OCI-LY3 (cell line): ENCODE measurements around the gene MOB1B.
"Not testable (repeated sequence)": the region's sequence is repeated elsewhere in the genome, so short reads cannot be mapped to it uniquely, and the experiment has no call there.

Experiments
- H2AFZ ChIP-seq: fragments of 200-600, 300-600 bp; shearing (Covaris generic); 2 replicates; pipeline ENCODE4 v1.6.0; 2014; ENCODE audit warnings: antibody characterized with exemption, low read depth, low read length
- H3K27ac ChIP-seq: fragments of 200-600, 300-600 bp; sonication (generic); 2 replicates; pipeline ENCODE4 v1.5.1; 2014; ENCODE audit warnings: mild to moderate bottlenecking, low read length, moderate library complexity, mixed read lengths
- H3K27me3 ChIP-seq: fragments of 200-600, 300-600 bp; sonication (generic); 2 replicates; pipeline ENCODE4 v1.6.1; 2014; ENCODE audit warnings: low read depth, low read length, mixed read lengths
- H3K36me3 ChIP-seq: fragments of 200-600, 300-600 bp; sonication (generic); replicated peaks from 2 replicates; pipeline ENCODE3; 2014; ENCODE audit warnings: low read depth, low read length, mixed read lengths
- H3K4me1 ChIP-seq: fragments of 300-600, 200-600 bp; sonication (generic); 2 replicates; pipeline ENCODE4 v1.6.1; 2014; ENCODE audit warnings: low read length, mixed read lengths
- H3K4me2 ChIP-seq: fragments of 200-600, 300-600 bp; sonication (generic); 2 replicates; pipeline ENCODE4 v1.6.1; 2014; ENCODE audit warnings: low read length, mixed read lengths
- H3K4me3 ChIP-seq: fragments of 300-600, 200-600 bp; sonication (generic); 2 replicates; pipeline ENCODE4 v1.5.1; 2014; ENCODE audit warnings: antibody characterized with exemption, mild to moderate bottlenecking, low read length, moderate library complexity
- H3K79me2 ChIP-seq: fragments of 300-600, 200-600 bp; shearing (Covaris generic); 2 replicates; pipeline ENCODE4 v1.6.1; 2014; ENCODE audit warnings: mild to moderate bottlenecking, low read length, mixed read lengths
- H3K9ac ChIP-seq: fragments of 300-600, 200-600 bp; shearing (Covaris generic); 2 replicates; pipeline ENCODE4 v1.6.0; 2014; ENCODE audit warnings: mild to moderate bottlenecking, low read length, moderate library complexity
- H3K9me3 ChIP-seq: fragments of 200-600, 300-600 bp; shearing (Covaris generic); 2 replicates; pipeline ENCODE4 v1.6.1; 2014; ENCODE audit warnings: low read length, mixed read lengths; ENCODE audit not compliant: insufficient read depth
- H4K20me1 ChIP-seq: fragments of 200-600, 300-600 bp; sonication (generic); 2 replicates; pipeline ENCODE4 v1.6.1; 2016; ENCODE audit warnings: low read length, mixed read lengths; ENCODE audit not compliant: insufficient read depth
- EZH2phosphoT487 ChIP-seq: fragments of 200-600 bp; shearing (Covaris generic); IDR thresholded peaks from 2 replicates; pipeline ENCODE4 v1.6.1; 2018; ENCODE audit warnings: antibody characterized with exemption, mixed run types, low read depth
- TF ChIP-seq, protein P1 (sequence below): fragments of 200-600, 300-600 bp; sonication (generic); IDR thresholded peaks from 2 replicates; pipeline ENCODE4 v1.5.1; 2014; ENCODE audit warnings: antibody characterized with exemption, low read length, low read depth

MOB1B gene

DNA sequence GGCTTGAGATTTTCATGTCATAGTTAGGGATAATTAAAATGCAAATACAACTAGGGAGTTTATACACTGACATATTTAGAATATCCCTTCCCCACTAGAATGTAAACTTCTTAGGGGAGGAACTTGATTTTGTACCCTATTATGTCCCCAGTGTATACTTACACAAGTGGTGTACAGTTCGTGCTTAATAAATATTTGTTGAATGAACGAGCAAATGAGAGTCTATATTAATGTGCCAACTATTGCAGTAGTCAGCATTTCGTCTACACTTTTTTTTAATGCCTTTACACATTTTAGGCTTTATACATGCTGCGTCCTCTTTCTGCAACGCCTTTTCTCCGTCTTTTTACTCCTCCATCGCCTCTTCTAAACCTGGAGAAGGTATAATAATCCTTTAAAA is 8.4 kb upstream of the MOB1B start:
- TF ChIP-seq, protein P1, sequence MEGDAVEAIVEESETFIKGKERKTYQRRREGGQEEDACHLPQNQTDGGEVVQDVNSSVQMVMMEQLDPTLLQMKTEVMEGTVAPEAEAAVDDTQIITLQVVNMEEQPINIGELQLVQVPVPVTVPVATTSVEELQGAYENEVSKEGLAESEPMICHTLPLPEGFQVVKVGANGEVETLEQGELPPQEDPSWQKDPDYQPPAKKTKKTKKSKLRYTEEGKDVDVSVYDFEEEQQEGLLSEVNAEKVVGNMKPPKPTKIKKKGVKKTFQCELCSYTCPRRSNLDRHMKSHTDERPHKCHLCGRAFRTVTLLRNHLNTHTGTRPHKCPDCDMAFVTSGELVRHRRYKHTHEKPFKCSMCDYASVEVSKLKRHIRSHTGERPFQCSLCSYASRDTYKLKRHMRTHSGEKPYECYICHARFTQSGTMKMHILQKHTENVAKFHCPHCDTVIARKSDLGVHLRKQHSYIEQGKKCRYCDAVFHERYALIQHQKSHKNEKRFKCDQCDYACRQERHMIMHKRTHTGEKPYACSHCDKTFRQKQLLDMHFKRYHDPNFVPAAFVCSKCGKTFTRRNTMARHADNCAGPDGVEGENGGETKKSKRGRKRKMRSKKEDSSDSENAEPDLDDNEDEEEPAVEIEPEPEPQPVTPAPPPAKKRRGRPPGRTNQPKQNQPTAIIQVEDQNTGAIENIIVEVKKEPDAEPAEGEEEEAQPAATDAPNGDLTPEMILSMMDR = no peak
- TF ChIP-seq EZH2phosphoT487 = no peak
- Histone ChIP-seq H3K4me1 (peaks cover 16% of the 10 kb centered on the region), H2AFZ (no peak overlapping the region), H3K4me3 (no peak overlapping the region), H3K27ac (no peak overlapping the region), H4K20me1 (no peaks in the 10 kb centered on the region), H3K36me3 (no peaks in the 10 kb centered on the region), H3K4me2 (no peak overlapping the region), H3K27me3 (no peaks in the 10 kb centered on the region), H3K9ac (no peak overlapping the region), H3K79me2 (no peaks in the 10 kb centered on the region), H3K9me3 (no peaks in the 10 kb centered on the region)

DNA sequence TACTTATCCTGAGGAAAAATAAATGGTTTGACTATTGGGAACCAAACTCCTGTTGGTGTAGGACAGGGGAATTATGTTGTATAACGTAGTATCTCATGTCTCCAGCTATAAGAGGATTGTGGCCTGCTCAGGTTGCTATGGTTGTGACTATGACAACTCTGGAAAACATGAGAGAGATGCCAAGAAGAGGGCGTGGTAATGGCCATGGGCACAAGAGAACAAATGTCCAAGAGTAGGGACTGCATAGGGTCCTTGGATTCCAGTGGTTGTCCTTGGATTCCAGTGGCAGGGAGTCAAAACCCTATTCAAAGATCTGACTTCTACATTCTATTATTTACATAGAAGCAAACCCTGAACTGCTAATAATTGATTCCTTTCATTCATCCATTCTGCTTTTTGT is 6.8 kb upstream of the MOB1B start:
- Histone ChIP-seq H3K4me2 (peak overlapping the region; percentile 37; the same call in 1 of the 2 replicates), H3K9ac (no peak overlapping the region), H2AFZ (peak overlapping the region; percentile 37; the same call in 1 of the 2 replicates), H3K79me2 (no peaks in the 10 kb centered on the region), H3K9me3 (no peaks in the 10 kb centered on the region), H3K27ac (no peak overlapping the region), H3K36me3 (no peaks in the 10 kb centered on the region), H3K27me3 (no peaks in the 10 kb centered on the region), H4K20me1 (no peaks in the 10 kb centered on the region), H3K4me1 (peaks cover 16% of the 10 kb centered on the region), H3K4me3 (no peak overlapping the region)
- TF ChIP-seq EZH2phosphoT487 = no peak
- TF ChIP-seq, protein P1 = no peak

DNA sequence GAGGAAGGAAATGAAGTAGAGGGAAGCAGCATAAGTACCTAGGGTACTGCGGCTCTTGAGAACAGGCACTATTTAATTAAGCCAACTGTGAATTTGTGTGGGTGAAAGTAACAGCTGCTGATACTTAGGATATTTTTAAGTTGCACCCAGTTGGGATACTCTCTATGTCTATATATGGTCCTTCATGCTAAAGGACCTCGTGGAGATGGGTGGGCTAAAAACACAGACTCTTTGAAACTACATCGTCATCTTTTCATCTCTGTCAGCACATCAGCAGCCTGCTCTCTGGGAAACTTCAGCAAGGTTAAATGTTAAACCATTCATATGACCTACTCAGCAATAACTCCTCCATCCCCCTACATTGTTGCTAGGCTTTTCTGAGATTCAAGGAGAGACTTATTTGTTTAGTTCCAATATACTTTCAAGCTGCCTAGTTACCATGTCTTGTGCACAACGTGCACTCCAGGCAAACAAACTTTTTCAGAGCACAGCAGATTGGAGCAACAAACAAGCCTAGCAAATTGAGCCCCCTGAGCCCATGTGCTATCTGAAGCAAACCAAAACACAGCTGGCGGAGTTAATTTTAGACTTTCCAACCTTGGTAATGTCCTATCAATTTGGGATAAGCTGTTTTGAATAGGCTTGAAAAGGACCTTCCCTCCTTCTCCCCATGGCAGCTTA is 6.2 kb upstream of the MOB1B start:
- Histone ChIP-seq H3K79me2 (no peaks in the 10 kb centered on the region), H3K4me3 (no peak overlapping the region), H2AFZ (peak overlapping the region; percentile 37), H3K4me1 (peaks cover 16% of the 10 kb centered on the region), H3K9ac (no peak overlapping the region), H3K36me3 (no peaks in the 10 kb centered on the region), H3K4me2 (peak overlapping the region; percentile 37), H3K9me3 (no peaks in the 10 kb centered on the region), H4K20me1 (no peaks in the 10 kb centered on the region), H3K27ac (no peak overlapping the region; the same call in 1 of the 2 replicates), H3K27me3 (no peaks in the 10 kb centered on the region)
- no peak for TF ChIP-seq EZH2phosphoT487
- TF ChIP-seq, protein P1 = no peak

DNA sequence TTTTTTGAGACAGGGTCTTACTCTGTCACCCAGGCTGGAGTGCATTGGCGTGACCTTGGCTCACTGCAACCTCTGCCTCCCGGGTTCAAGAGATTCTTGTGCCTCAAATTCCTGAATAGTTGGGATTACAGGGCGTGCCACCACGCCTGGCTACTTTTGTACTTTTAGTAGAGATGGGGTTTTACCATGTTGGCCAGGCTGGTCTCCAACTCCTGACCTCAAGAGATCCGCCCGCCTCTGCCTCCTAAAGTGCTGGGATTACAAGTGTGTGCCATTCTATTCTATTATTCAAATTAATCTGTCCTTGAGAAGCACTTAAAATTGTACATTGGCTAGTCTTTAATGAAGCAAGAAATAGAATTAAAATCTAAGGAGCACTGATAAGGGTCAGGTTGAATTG is 3.6 kb upstream of the MOB1B start:
- H3K4me3 ChIP-seq, H2AFZ ChIP-seq, H3K36me3 ChIP-seq: not testable (repeated sequence)

More for the DNA sequence above, 3.6 kb upstream of the MOB1B start:
- H3K27ac ChIP-seq, H3K4me2 ChIP-seq, H4K20me1 ChIP-seq, H3K27me3 ChIP-seq, H3K9me3 ChIP-seq, H3K9ac ChIP-seq: not testable (repeated sequence)
- peaks cover 11% of the 10 kb centered on the region for H3K79me2 ChIP-seq
- peaks cover 26% of the 10 kb centered on the region for H3K4me1 ChIP-seq
